Lung (tissue), 12 donors: ENCODE measurements around the gene GABRG1. TPM values are rescaled to one million over a fixed set of nuclear protein-coding genes. Genes with fewer than 3 reads are reported as not detected.

Source experiments
- ATAC-seq: fragments of 200-7000 bp; cut with Tn5 transposase; one replicate; pipeline ENCODE4 v1.9.1; 2020; ENCODE audit warnings: moderate number of reproducible peaks; ENCODE audit not compliant: insufficient read depth, low FRiP score
- DNase-seq, 3 donors: peaks; one replicate each; pipeline ENCODE4 v3.0.0-alpha.2; 2013 to 2017
- H3K27ac ChIP-seq, 2 donors: one replicate each; pipeline ENCODE4 v1.5.1; 2013; ENCODE audit warnings: mild to moderate bottlenecking in 2 of 2, moderate library complexity in 2 of 2, control low read depth in 1 of 2, inconsistent platforms in 1 of 2, low read depth in 1 of 2, low read length in 1 of 2
- H3K27me3 ChIP-seq, 3 donors: one replicate each; pipeline ENCODE4 v1.5.1; 2013; ENCODE audit warnings: low read length in 2 of 3; ENCODE audit not compliant: control insufficient read depth in 3 of 3, insufficient read depth in 3 of 3
- H3K36me3 ChIP-seq, 4 donors: one replicate each; pipeline ENCODE4 v1.5.1; 2013; ENCODE audit warnings: low read length in 4 of 4, mild to moderate bottlenecking in 1 of 4, moderate library complexity in 1 of 4; ENCODE audit not compliant: control insufficient read depth in 4 of 4, insufficient read depth in 4 of 4
- H3K4me1 ChIP-seq, 5 donors: one replicate each; pipeline ENCODE4 v1.5.1; 2013; ENCODE audit warnings: low read length in 5 of 5, mild to moderate bottlenecking in 2 of 5, moderate library complexity in 1 of 5; ENCODE audit not compliant: control insufficient read depth in 5 of 5, insufficient read depth in 5 of 5
- H3K4me3 ChIP-seq: one replicate; pipeline ENCODE4 v1.5.1; 2013; ENCODE audit warnings: mild to moderate bottlenecking, control low read depth, moderate library complexity
- H3K9ac ChIP-seq, 2 donors: one replicate each; pipeline ENCODE4 v1.5.1; 2013; ENCODE audit warnings: low read length in 2 of 2, control low read depth in 1 of 2; ENCODE audit not compliant: insufficient read depth in 1 of 2
- H3K9me3 ChIP-seq, 4 donors: one replicate each; pipeline ENCODE4 v1.5.1; 2013; ENCODE audit warnings: low read length in 3 of 4, mild to moderate bottlenecking in 1 of 4, moderate library complexity in 1 of 4; ENCODE audit not compliant: control insufficient read depth in 4 of 4, insufficient read depth in 3 of 4
- CTCF ChIP-seq: IDR thresholded peaks from 2 replicates; pipeline ENCODE4 v1.5.1; 2012; ENCODE audit warnings: mild to moderate bottlenecking; ENCODE audit errors: control extremely low read depth, extremely low read depth
- WGBS, 2 donors: extraction: QIAGEN DNeasy Blood & Tissue Kit; methylation state at CpG; one replicate each; pipeline ENCODE4 v1.1.7; 2013; 5-methylcytosine and 5-hydroxymethylcytosine counted together
- polyA plus RNA-seq, 2 donors: library from polyadenylated mRNA; stranded (reverse); fragments of 200-250 nt; gene quantifications; one replicate each; pipeline ENCODE4 v1.2.1, GENCODE V29; 2013
- total RNA-seq, 2 donors: library from RNA; depleted of rRNA in 1 of 2; stranded (reverse); fragments of >200 nt in 1 of 2; gene quantifications; one replicate each; pipeline ENCODE4 v1.2.1, GENCODE V29; 2014 to 2021
- donor health status: control.
- donor health status: control.
- donor health status: Bipolar disorder and iron deficiency.
- donor health status: healthy.
- donor health status: DM: yes; HTN: yes; CAD: no.

GABRG1 gene
- total and polyA plus RNA-seq, 4 donors = 0.23 TPM; not detected in 3

GRCh38 chr4:46124773-46125413 is 1.0 kb upstream of the GABRG1 start:
- WGBS, 2 donors = 40 to 58% methylated on average over 14 of the region's 14 CpGs
- ATAC-seq (no peak), DNase-seq (peak; percentile 70 to 76 (median 71))
- no peak overlapping the region for H3K27ac ChIP-seq
- H3K9me3 ChIP-seq = no peaks in the 10 kb centered on the region
- TF ChIP-seq CTCF = no peak
- peaks cover 0 to 3% (median 0%) of the 10 kb centered on the region in 5 donors for H3K4me1 ChIP-seq
- H3K27me3 ChIP-seq = peaks cover 0 to 11% (median 0%) of the 10 kb centered on the region in 3 donors
- H3K9ac ChIP-seq = no peak overlapping the region
- H3K36me3 ChIP-seq = no peaks in the 10 kb centered on the region
- H3K4me3 ChIP-seq = no peak overlapping the region

GRCh38 chr4:46081674-46082073 is 42.2 kb downstream of the GABRG1 start:
- Histone ChIP-seq H3K36me3 (no peaks in the 10 kb centered on the region), H3K9me3 (no peaks in the 10 kb centered on the region), H3K27me3 (no peaks in the 10 kb centered on the region), H3K9ac (no peak overlapping the region), H3K4me1 (no peaks in the 10 kb centered on the region), H3K27ac (no peak overlapping the region), H3K4me3 (no peak overlapping the region)
- TF ChIP-seq CTCF = no peak
- WGBS, 2 donors = 74 to 81% methylated on average over 5 of the region's 5 CpGs
- no peak for DNase-seq
- no peak for ATAC-seq

- Histone ChIP-seq H3K36me3 (no peaks in the 10 kb centered on the region), H3K4me3 (no peak overlapping the region), H3K27ac (no peak overlapping the region), H3K4me1 (no peaks in the 10 kb centered on the region), H3K9ac (no peak overlapping the region), H3K27me3 (no peaks in the 10 kb centered on the region), H3K9me3 (no peaks in the 10 kb centered on the region)
- ATAC-seq (no peak), DNase-seq (no peak)
- no peak for TF ChIP-seq CTCF
Observed at GRCh38 chr4:46081248-46081647, 42.6 kb downstream of the GABRG1 start.

GRCh38 chr4:46073778-46074177 is 50.1 kb downstream of the GABRG1 start:
- Histone ChIP-seq H3K27ac (no peak overlapping the region), H3K36me3 (no peaks in the 10 kb centered on the region), H3K9me3 (no peaks in the 10 kb centered on the region), H3K27me3 (no peaks in the 10 kb centered on the region), H3K4me1 (no peaks in the 10 kb centered on the region), H3K4me3 (no peak overlapping the region), H3K9ac (no peak overlapping the region)
- ATAC-seq (no peak), DNase-seq (no peak)
- no peak for TF ChIP-seq CTCF
